H1 (cell line): ENCODE results near the gene METTL21A. TPM values are rescaled to one million over a fixed set of nuclear protein-coding genes. Genes with fewer than 3 reads are reported as not detected.

Experiments
- CTCF ChIA-PET: fragments of 300-600 bp; sonication (Branson Sonifier 250); formaldehyde crosslinking; loops from one replicate; lab custom pipeline; 2021; ENCODE audit not compliant: partially characterized antibody; lab: Charles Lee
- POLR2A ChIA-PET: fragments of 300-600 bp; sonication (Branson Sonifier 250); formaldehyde crosslinking; loops from one replicate; lab custom pipeline; 2021; ENCODE audit warnings: inconsistent platforms; ENCODE audit not compliant: partially characterized antibody; lab: Charles Lee
- DNase-seq, 2 experiments: peaks; one replicate each; pipeline versions ENCODE4 v3.0.0 to v3.0.0-alpha.2; 2010 to 2022; ENCODE audit warnings: low spot score in 2 of 2, low read depth in 1 of 2, mixed read lengths in 1 of 2
- FAIRE-seq: peaks from 2 replicates; lab custom pipeline; 2011; peaks lifted over from hg19 to GRCh38; lab: Jason Lieb, UNC
- H2AFZ ChIP-seq: 2 replicates; pipeline ENCODE4 v1.8.1; 2012; ENCODE audit warnings: low read length, inconsistent platforms
- H2AK5ac ChIP-seq: 2 replicates; pipeline ENCODE4 v1.6.1; 2013; ENCODE audit warnings: low read depth, low read length
- H2BK120ac ChIP-seq: replicated peaks from 2 replicates; pipeline ENCODE3; 2013; ENCODE audit warnings: low read depth, low read length, inconsistent platforms
- H2BK12ac ChIP-seq: 2 replicates; pipeline ENCODE4 v1.6.1; 2013; ENCODE audit warnings: low read depth, low read length
- H2BK15ac ChIP-seq: 2 replicates; pipeline ENCODE4 v1.6.1; 2013; ENCODE audit warnings: low read length
- H2BK20ac ChIP-seq: 2 replicates; pipeline ENCODE4 v1.6.1; 2013; ENCODE audit warnings: low read length
- H2BK5ac ChIP-seq: 2 replicates; pipeline ENCODE4 v1.6.1; 2013; ENCODE audit warnings: low read depth, low read length
- H3K14ac ChIP-seq: 2 replicates; pipeline ENCODE4 v1.6.1; 2013; ENCODE audit warnings: inconsistent platforms; ENCODE audit not compliant: insufficient read length
- H3K18ac ChIP-seq: 2 replicates; pipeline ENCODE4 v1.6.1; 2013; ENCODE audit warnings: low read length; ENCODE audit errors: extremely low read depth
- H3K23ac ChIP-seq: 2 replicates; pipeline ENCODE4 v1.6.1; 2013; ENCODE audit warnings: inconsistent platforms; ENCODE audit not compliant: insufficient read length
- H3K23me2 ChIP-seq: 2 replicates; pipeline ENCODE4 v1.6.1; 2013; ENCODE audit warnings: low read depth, low read length
- H3K27ac ChIP-seq: 2 replicates; pipeline ENCODE4 v1.6.1; 2011; ENCODE audit warnings: low read depth, low read length, inconsistent platforms
- H3K27me3 ChIP-seq, 4 experiments: replicated peaks in 1 of 4; 1 replicate in 1 of 4; 2 replicates in 3 of 4; pipeline versions ENCODE4 v1.6.1 to v1.8.1; 2011 to 2013; ENCODE audit warnings: low read length in 3 of 4, mild to moderate bottlenecking in 3 of 4, inconsistent platforms in 2 of 4, mixed read lengths in 2 of 4, moderate library complexity in 1 of 4; ENCODE audit not compliant: control insufficient read depth in 3 of 4, insufficient read depth in 3 of 4; ENCODE audit errors: extremely low read depth in 1 of 4
- H3K36me3 ChIP-seq, 4 experiments: 2 replicates each; pipeline versions ENCODE4 v1.6.1 to v1.8.1; 2011 to 2013; ENCODE audit warnings: mild to moderate bottlenecking in 4 of 4, low read length in 3 of 4, moderate library complexity in 2 of 4, control low read depth in 1 of 4, inconsistent platforms in 1 of 4; ENCODE audit not compliant: insufficient read depth in 4 of 4, control insufficient read depth in 2 of 4
- H3K4ac ChIP-seq: replicated peaks from 2 replicates; pipeline ENCODE3; 2013; ENCODE audit warnings: low read length, low read depth, mixed read lengths, inconsistent platforms; ENCODE audit not compliant: insufficient read length
- H3K4me1 ChIP-seq, 4 experiments: replicated peaks in 1 of 4; 1 replicate in 1 of 4; 2 replicates in 3 of 4; pipeline versions ENCODE4 v1.6.1 to v1.8.1; 2011 to 2013; ENCODE audit warnings: low read length in 3 of 4, inconsistent platforms in 2 of 4, mixed read lengths in 1 of 4; ENCODE audit not compliant: insufficient read depth in 4 of 4, control insufficient read depth in 3 of 4
- H3K4me2 ChIP-seq, 2 experiments: 2 replicates each; pipeline versions ENCODE4 v1.6.1 to v1.8.1; 2011 to 2013; ENCODE audit warnings: low read depth in 2 of 2, low read length in 2 of 2, control low read depth in 1 of 2, inconsistent platforms in 1 of 2, mild to moderate bottlenecking in 1 of 2; ENCODE audit not compliant: insufficient read depth in 1 of 2
- H3K4me3 ChIP-seq, 4 experiments: fragments of 200-600, 300-600 bp in 1 of 4; sonication (generic), shearing (Covaris generic), sonication (Bioruptor Twin) in 1 of 4; 2 replicates each; pipeline versions ENCODE4 v1.5.1 to v1.8.1; 2011 to 2016; ENCODE audit warnings: low read length in 4 of 4, low read depth in 3 of 4, control low read depth in 2 of 4, inconsistent platforms in 2 of 4, mild to moderate bottlenecking in 2 of 4, mixed read lengths in 1 of 4, moderate library complexity in 1 of 4; ENCODE audit not compliant: insufficient read depth in 2 of 4; ENCODE audit errors: extremely low read depth in 1 of 4
- H3K56ac ChIP-seq: replicated peaks from 2 replicates; pipeline ENCODE3; 2013; ENCODE audit warnings: low read depth, mild to moderate bottlenecking, mixed read lengths, low read length, inconsistent platforms; ENCODE audit not compliant: insufficient read length
- H3K79me1 ChIP-seq: 2 replicates; pipeline ENCODE4 v1.6.1; 2013; ENCODE audit warnings: low read depth, low read length, control low read depth
- H3K79me2 ChIP-seq, 2 experiments: 2 replicates each; pipeline versions ENCODE4 v1.6.1 to v1.8.1; 2012 to 2013; ENCODE audit warnings: low read length in 2 of 2, mild to moderate bottlenecking in 2 of 2, inconsistent platforms in 1 of 2; ENCODE audit not compliant: insufficient read depth in 2 of 2, control insufficient read depth in 1 of 2
- H3K9ac ChIP-seq, 4 experiments: replicated peaks in 1 of 4; 1 replicate in 1 of 4; 2 replicates in 3 of 4; pipeline versions ENCODE4 v1.6.1 to v1.8.1; 2011 to 2013; ENCODE audit warnings: low read depth in 3 of 4, low read length in 3 of 4, control low read depth in 2 of 4, mild to moderate bottlenecking in 2 of 4, moderate library complexity in 2 of 4, inconsistent platforms in 1 of 4; ENCODE audit errors: extremely low read depth in 1 of 4
- H3K9me3 ChIP-seq, 2 experiments: 2 replicates each; pipeline versions ENCODE4 v1.6.1 to v1.8.1; 2012 to 2013; ENCODE audit warnings: mild to moderate bottlenecking in 2 of 2, moderate library complexity in 2 of 2, control low read depth in 1 of 2, inconsistent platforms in 1 of 2, low read depth in 1 of 2, low read length in 1 of 2, mixed read lengths in 1 of 2; ENCODE audit not compliant: insufficient read depth in 2 of 2
- H4K20me1 ChIP-seq, 2 experiments: replicated peaks in 1 of 2; 2 replicates each; pipeline versions ENCODE3 to v1.8.1; 2011 to 2013; ENCODE audit warnings: inconsistent platforms in 2 of 2, low read length in 2 of 2, mild to moderate bottlenecking in 1 of 2; ENCODE audit not compliant: insufficient read depth in 2 of 2, control insufficient read depth in 1 of 2
- H4K5ac ChIP-seq: 2 replicates; pipeline ENCODE4 v1.6.1; 2013; ENCODE audit warnings: low read length, low read depth, mixed read lengths, inconsistent platforms; ENCODE audit not compliant: insufficient read length
- H4K8ac ChIP-seq: 2 replicates; pipeline ENCODE4 v1.8.0; 2013; ENCODE audit warnings: mild to moderate bottlenecking, moderate library complexity, low read length, inconsistent platforms; ENCODE audit not compliant: insufficient read depth; ENCODE audit errors: extremely low read depth
- H4K91ac ChIP-seq: replicated peaks from 2 replicates; pipeline ENCODE3; 2013; ENCODE audit warnings: low read length, mixed read lengths, inconsistent platforms; ENCODE audit not compliant: insufficient read length
- ASH2L ChIP-seq: fragments of 200-600, 300-600 bp; sonication (generic); IDR thresholded peaks from one replicate; pipeline ENCODE4 v1.7.1; 2017; ENCODE audit warnings: low read length
- CBX8 ChIP-seq: fragments of 300-800, 300-1000 bp; sonication (generic); IDR thresholded peaks from 2 replicates; pipeline ENCODE4 v1.7.1; 2016; ENCODE audit warnings: low read depth, low read length, borderline replicate concordance
- CHD2 ChIP-seq: IDR thresholded peaks from 2 replicates; pipeline ENCODE4 v1.6.1; 2012; ENCODE audit warnings: low read length, improper control_type of control experiment
- CTBP2 ChIP-seq: IDR thresholded peaks from 2 replicates; pipeline ENCODE4 v1.7.0; 2011; ENCODE audit warnings: borderline replicate concordance, mild to moderate bottlenecking, moderate library complexity, mixed read lengths, low read length; ENCODE audit not compliant: insufficient read depth, insufficient read length
- KDM1A ChIP-seq: fragments of 200-600, 300-600 bp; sonication (generic); IDR thresholded peaks from 2 replicates; pipeline ENCODE4 v1.7.1; 2016; ENCODE audit warnings: mild to moderate bottlenecking, low read length, borderline replicate concordance
- KDM4A ChIP-seq: IDR thresholded peaks from one replicate; pipeline ENCODE4 v1.7.1; 2012; ENCODE audit warnings: low read depth, mild to moderate bottlenecking, moderate library complexity, low read length, inconsistent platforms; ENCODE audit not compliant: severe bottlenecking
- POLR2A ChIP-seq, 2 experiments: IDR thresholded peaks; 1 replicate in 1 of 2; 2 replicates in 1 of 2; pipeline ENCODE4 v1.6.1; 2011; ENCODE audit warnings: low read depth in 2 of 2, low read length in 2 of 2, mild to moderate bottlenecking in 2 of 2; ENCODE audit errors: control extremely low read depth in 1 of 2
- RBBP5 ChIP-seq: IDR thresholded peaks from 2 replicates; pipeline ENCODE4 v1.7.1; 2012; ENCODE audit warnings: low read depth, mild to moderate bottlenecking, inconsistent platforms, low read length, moderate library complexity, borderline replicate concordance
- TCF12 ChIP-seq: IDR thresholded peaks from 2 replicates; pipeline ENCODE4 v1.6.1; 2011; ENCODE audit warnings: low read depth, mild to moderate bottlenecking, low read length
- TEAD4 ChIP-seq: IDR thresholded peaks from 2 replicates; pipeline ENCODE4 v1.6.1; 2012; ENCODE audit warnings: low read depth, low read length, inconsistent platforms, mixed read lengths
- polyA plus RNA-seq, 7 experiments: library from polyadenylated mRNA; depleted of rRNA in 3 of 7; stranded (reverse) in 5 of 7; unstranded in 2 of 7; fragments of >200 nt in 5 of 7; fragments of 200-250 nt in 2 of 7; gene quantifications; 1 replicate in 5 of 7; 2 replicates in 1 of 7; 4 replicates in 1 of 7; pipeline versions ENCODE4 v1.2.1 to v1.2.3, GENCODE V29; 2011 to 2013; ENCODE audit warnings: missing spikeins in 2 of 7, mixed read lengths in 2 of 7
- total RNA-seq: library from RNA; stranded (reverse); fragmentation: NEBNext Ultra II Directional; extraction: Animal tissue kit (Norgen Biotek cat#: 25700); gene quantifications from 2 replicates; pipeline ENCODE4 v1.2.1, GENCODE V29; 2021

METTL21A gene
- total and polyA plus RNA-seq, 2 of the 8 experiments (the other 6 are each of a cell fraction or from before 2014, with no cell fraction given): 36.2 to 55.0 TPM

DNA sequence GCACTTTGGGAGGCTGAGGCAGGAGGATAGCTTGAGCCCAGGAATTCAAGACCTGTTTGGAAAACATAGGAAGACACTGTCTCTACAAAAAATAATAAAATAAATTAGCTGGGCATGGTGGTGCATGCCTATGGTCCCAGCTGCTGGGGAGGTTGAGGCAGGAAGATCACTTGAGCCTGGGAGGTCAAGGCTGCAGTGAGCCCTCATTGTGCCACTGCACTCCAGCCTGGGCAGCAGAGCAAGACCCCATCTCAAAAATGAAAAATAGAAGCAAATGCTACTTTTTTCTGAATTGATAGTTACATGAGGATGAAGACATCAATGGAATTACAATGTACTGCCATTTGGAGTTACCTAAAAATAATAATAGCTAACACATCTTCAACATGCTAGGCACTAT, 31.9 kb downstream of the METTL21A start:
- no peak overlapping the region for H4K8ac ChIP-seq
- no peaks in the 10 kb centered on the region for H3K23me2 ChIP-seq
- H3K27me3 ChIP-seq: peaks cover 0 to 1% (median 0%) of the 10 kb centered on the region in 4 experiments; a peak in 1 of 7 replicates
- no peak overlapping the region for H2BK20ac ChIP-seq
- ChIA-PET CTCF (interaction anchor here (0.7 to 1.1 kb wide), 4 partner anchors 34 to 686 kb away, joined by 3 to 4 read pairs (median 3); no protein-coding TSS in a partner anchor), POLR2A (interaction anchor here (1.7 to 2.1 kb wide), 2 partner anchors 15 to 32 kb away, joined by 4 to 5 read pairs; partner anchors contain the start of gene METTL21A)
- no peak overlapping the region for H3K56ac ChIP-seq
- DNase-seq: no peak
- H3K79me2 ChIP-seq: peaks cover 0 to 2% of the 10 kb centered on the region in 2 experiments; a peak in 1 of 4 replicates
- H3K18ac ChIP-seq: no peak overlapping the region
- H3K79me1 ChIP-seq: no peaks in the 10 kb centered on the region
- FAIRE-seq: no peak
- H3K14ac ChIP-seq: no peak overlapping the region
- no peak overlapping the region for H2BK5ac ChIP-seq
- no peak overlapping the region for H4K5ac ChIP-seq
- H3K23ac ChIP-seq: no peak overlapping the region
- H4K20me1 ChIP-seq: peaks cover 0 to under 1% of the 10 kb centered on the region in 2 experiments
- H3K9ac ChIP-seq: no peak overlapping the region
- H3K4me1 ChIP-seq: no peaks in the 10 kb centered on the region
- no peak overlapping the region for H2AK5ac ChIP-seq
- no peak overlapping the region for H2AFZ ChIP-seq
- H2BK120ac ChIP-seq: no peak overlapping the region
- no peak overlapping the region for H4K91ac ChIP-seq
- no peak overlapping the region for H3K4me3 ChIP-seq
- no peak overlapping the region for H2BK15ac ChIP-seq
- no peaks in the 10 kb centered on the region; a peak in 1 of 4 replicates for H3K9me3 ChIP-seq
- no peak overlapping the region for H2BK12ac ChIP-seq
- peaks cover 0 to 74% (median 12%) of the 10 kb centered on the region in 4 experiments for H3K36me3 ChIP-seq
- no peak overlapping the region for H3K4ac ChIP-seq
- no peak overlapping the region for H3K4me2 ChIP-seq
- H3K27ac ChIP-seq: no peak overlapping the region
- TF ChIP-seq TEAD4: no peak
- no peak for TF ChIP-seq CTBP2
- TF ChIP-seq CHD2: no peak
- TF ChIP-seq CBX8: no peak
- TF ChIP-seq POLR2A (IDR thresholded peaks at IDR 0.05; ENCODE audit: control extremely low read depth in 1 of 2, low read depth in 2 of 2, low read length in 2 of 2): no peak
- TF ChIP-seq TCF12: no peak
- TF ChIP-seq RBBP5: no peak
- no peak for TF ChIP-seq KDM4A
- TF ChIP-seq ASH2L: no peak
- no peak for TF ChIP-seq KDM1A
